Osteoblast (primary cell): ENCODE data around the gene ALOX15. TPM values are rescaled to one million over a fixed set of nuclear protein-coding genes. Genes with fewer than 3 reads are reported as not detected.

Experiments
- DNase-seq: peaks from one replicate; pipeline ENCODE4 v3.0.0; 2011; ENCODE audit warnings: low spot score, mixed read lengths; ENCODE audit not compliant: insufficient read length; ENCODE audit errors: missing footprints
- H2AFZ ChIP-seq: 2 replicates; pipeline ENCODE4 v1.6.0; 2011; ENCODE audit warnings: mild to moderate bottlenecking, low read length
- H3K27ac ChIP-seq: 2 replicates; pipeline ENCODE4 v1.5.1; 2011; ENCODE audit warnings: mild to moderate bottlenecking, low read depth, low read length, moderate library complexity
- H3K27me3 ChIP-seq: 2 replicates; pipeline ENCODE4 v1.6.0; 2012; ENCODE audit warnings: mild to moderate bottlenecking, control low read depth, inconsistent platforms, low read length, moderate library complexity; ENCODE audit not compliant: insufficient read depth
- H3K36me3 ChIP-seq: 2 replicates; pipeline ENCODE4 v1.5.1; 2011; ENCODE audit warnings: mild to moderate bottlenecking, low read length, control low read depth, moderate library complexity; ENCODE audit not compliant: insufficient read depth
- H3K4me1 ChIP-seq: 2 replicates; pipeline ENCODE4 v1.5.1; 2011; ENCODE audit warnings: mild to moderate bottlenecking, low read length, control low read depth, moderate library complexity; ENCODE audit not compliant: insufficient read depth
- H3K4me2 ChIP-seq: 2 replicates; pipeline ENCODE4 v1.6.0; 2011; ENCODE audit warnings: mild to moderate bottlenecking, low read length; ENCODE audit not compliant: insufficient read depth
- H3K4me3 ChIP-seq: fragments of 200-600 bp; sonication (generic); 3 replicates; pipeline ENCODE4 v1.5.1; 2012; ENCODE audit warnings: mild to moderate bottlenecking, low read length, inconsistent platforms; ENCODE audit not compliant: insufficient read depth
- H3K79me2 ChIP-seq: 2 replicates; pipeline ENCODE4 v1.6.0; 2012; ENCODE audit warnings: mild to moderate bottlenecking, low read length, control low read depth, inconsistent platforms; ENCODE audit not compliant: insufficient read depth
- H3K9me3 ChIP-seq: 2 replicates; pipeline ENCODE4 v1.5.1; 2011; ENCODE audit warnings: low read depth, low read length, control low read depth
- H4K20me1 ChIP-seq: 2 replicates; pipeline ENCODE4 v1.6.0; 2012; ENCODE audit warnings: mild to moderate bottlenecking, low read length, control low read depth; ENCODE audit not compliant: insufficient read depth
- total RNA-seq: library from RNA; depleted of rRNA; stranded (reverse); fragments of >200 nt; gene quantifications from 2 replicates; pipeline ENCODE4 v1.2.3, GENCODE V29; 2012
- TF ChIP-seq, protein P1 (sequence below): IDR thresholded peaks from 2 replicates; pipeline ENCODE4 v1.5.1; 2011; ENCODE audit warnings: mild to moderate bottlenecking, low read depth, low read length, moderate library complexity; ENCODE audit errors: extremely low read depth

Gene ALOX15
- total RNA-seq, 1 donor: not detected

DNA sequence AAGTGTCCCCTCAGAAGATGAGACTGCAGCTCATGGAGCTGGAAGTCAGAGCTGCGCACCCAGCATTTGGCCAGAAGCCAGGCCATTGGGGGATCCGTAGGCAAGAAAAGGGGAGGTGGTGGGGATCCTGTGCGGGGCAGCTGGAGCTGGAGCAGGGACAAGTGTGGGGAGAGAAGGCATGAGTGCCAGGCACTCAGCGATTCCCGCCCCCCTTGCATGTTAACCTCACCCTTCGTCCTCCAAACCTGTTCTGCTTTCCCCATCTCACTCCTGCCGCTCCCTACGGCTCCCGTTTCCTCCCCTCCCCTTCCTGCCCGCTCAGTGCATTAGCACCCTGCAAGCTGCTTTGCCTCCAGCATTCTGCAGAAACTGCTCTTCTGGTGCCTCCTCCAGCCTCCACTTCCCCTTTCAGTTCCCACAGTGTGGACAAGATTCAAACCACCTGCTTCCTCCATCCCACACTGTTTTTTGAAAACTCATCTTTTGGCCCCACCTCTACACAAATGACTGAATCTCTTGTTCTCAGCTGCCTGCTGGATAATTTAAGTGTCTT is 5.6 kb downstream of the ALOX15 start:
- no peaks in the 10 kb centered on the region for H3K9me3 ChIP-seq
- H3K79me2 ChIP-seq: no peaks in the 10 kb centered on the region
- no peaks in the 10 kb centered on the region for H4K20me1 ChIP-seq
- no peak overlapping the region for H3K4me2 ChIP-seq
- no peak for DNase-seq
- no peak overlapping the region for H3K27ac ChIP-seq
- H3K36me3 ChIP-seq: no peaks in the 10 kb centered on the region
- TF ChIP-seq, protein P1, sequence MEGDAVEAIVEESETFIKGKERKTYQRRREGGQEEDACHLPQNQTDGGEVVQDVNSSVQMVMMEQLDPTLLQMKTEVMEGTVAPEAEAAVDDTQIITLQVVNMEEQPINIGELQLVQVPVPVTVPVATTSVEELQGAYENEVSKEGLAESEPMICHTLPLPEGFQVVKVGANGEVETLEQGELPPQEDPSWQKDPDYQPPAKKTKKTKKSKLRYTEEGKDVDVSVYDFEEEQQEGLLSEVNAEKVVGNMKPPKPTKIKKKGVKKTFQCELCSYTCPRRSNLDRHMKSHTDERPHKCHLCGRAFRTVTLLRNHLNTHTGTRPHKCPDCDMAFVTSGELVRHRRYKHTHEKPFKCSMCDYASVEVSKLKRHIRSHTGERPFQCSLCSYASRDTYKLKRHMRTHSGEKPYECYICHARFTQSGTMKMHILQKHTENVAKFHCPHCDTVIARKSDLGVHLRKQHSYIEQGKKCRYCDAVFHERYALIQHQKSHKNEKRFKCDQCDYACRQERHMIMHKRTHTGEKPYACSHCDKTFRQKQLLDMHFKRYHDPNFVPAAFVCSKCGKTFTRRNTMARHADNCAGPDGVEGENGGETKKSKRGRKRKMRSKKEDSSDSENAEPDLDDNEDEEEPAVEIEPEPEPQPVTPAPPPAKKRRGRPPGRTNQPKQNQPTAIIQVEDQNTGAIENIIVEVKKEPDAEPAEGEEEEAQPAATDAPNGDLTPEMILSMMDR: no peak
- no peak overlapping the region for H3K4me3 ChIP-seq
- H3K4me1 ChIP-seq: no peaks in the 10 kb centered on the region
- H3K27me3 ChIP-seq: peaks cover 41% of the 10 kb centered on the region
- no peak overlapping the region for H2AFZ ChIP-seq

DNA sequence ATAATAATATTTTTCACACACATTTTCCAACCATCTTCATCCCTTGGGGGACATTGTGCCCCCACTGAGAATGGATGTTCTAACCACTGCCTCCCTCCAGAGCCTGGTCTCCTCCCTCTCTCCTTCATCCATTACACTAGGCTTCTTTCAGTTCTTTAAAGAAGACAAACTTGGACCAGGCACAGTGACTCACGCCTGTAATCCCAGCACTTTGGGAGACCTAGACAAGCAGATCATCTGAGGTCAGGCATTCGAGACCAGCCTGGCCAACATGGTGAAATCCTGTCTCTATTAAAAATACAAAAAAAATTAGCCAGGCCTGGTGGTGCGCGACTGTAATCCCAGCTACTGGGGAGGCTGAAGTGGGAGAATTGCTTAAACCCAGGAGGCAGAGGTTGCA is 6.5 kb downstream of the ALOX15 start:
- no peaks in the 10 kb centered on the region for H3K4me1 ChIP-seq
- no peaks in the 10 kb centered on the region for H3K9me3 ChIP-seq
- H3K27me3 ChIP-seq: peaks cover 38% of the 10 kb centered on the region
- no peak overlapping the region for H3K27ac ChIP-seq
- H3K79me2 ChIP-seq: no peaks in the 10 kb centered on the region
- H3K4me2 ChIP-seq: no peak overlapping the region
- TF ChIP-seq, protein P1: no peak
- H2AFZ ChIP-seq: no peak overlapping the region
- DNase-seq: no peak
- H4K20me1 ChIP-seq: no peaks in the 10 kb centered on the region
- no peaks in the 10 kb centered on the region for H3K36me3 ChIP-seq
- H3K4me3 ChIP-seq: no peak overlapping the region

DNA sequence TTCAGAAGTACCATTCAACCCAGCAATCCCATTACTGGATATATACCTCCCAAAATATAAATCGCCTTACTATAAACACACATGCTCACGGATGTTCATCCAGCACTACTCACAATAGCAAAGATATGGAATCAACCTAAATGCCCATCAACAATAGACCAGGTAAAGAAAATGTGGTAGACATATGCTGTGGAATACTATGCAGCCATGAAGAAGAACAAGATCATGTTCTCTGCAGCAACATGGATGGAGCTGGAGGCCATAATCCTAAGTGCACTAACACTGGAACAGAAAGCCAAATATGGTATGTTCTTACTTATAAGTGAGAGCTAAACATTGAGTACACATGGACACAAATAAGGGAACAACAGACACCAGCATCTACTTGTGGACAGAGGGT is 7.8 kb downstream of the ALOX15 start:
- Histone ChIP-seq H3K4me3 (no peak overlapping the region), H3K27ac (no peak overlapping the region), H3K4me2 (no peak overlapping the region), H3K36me3 (no peaks in the 10 kb centered on the region), H3K9me3 (no peaks in the 10 kb centered on the region), H3K27me3 (peaks cover 31% of the 10 kb centered on the region), H3K79me2 (no peaks in the 10 kb centered on the region), H4K20me1 (no peaks in the 10 kb centered on the region), H3K4me1 (no peaks in the 10 kb centered on the region), H2AFZ (no peak overlapping the region)
- no peak for DNase-seq
- TF ChIP-seq, protein P1: no peak

DNA sequence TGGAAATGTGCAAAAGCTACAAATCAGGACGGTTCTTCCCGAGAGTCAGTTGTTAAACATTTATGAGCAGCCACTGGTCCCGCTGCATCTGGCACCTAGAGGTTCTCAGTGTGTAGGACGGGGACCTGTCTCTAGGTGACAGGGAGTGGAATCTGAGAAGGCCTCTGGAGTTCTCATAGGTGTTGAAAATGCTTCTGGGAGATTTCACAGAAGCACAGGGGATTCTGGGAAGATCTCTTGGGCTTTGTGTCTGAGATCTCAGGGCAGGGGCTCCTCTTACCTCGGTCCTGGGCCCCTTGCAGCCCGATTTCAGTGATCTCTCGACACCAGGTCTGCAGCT is 8.9 kb downstream of the ALOX15 start:
- Histone ChIP-seq H3K79me2 (no peaks in the 10 kb centered on the region), H3K27ac (no peak overlapping the region), H4K20me1 (no peaks in the 10 kb centered on the region), H3K4me2 (no peak overlapping the region), H3K36me3 (no peaks in the 10 kb centered on the region), H3K4me1 (no peaks in the 10 kb centered on the region), H3K4me3 (no peak overlapping the region), H3K9me3 (no peaks in the 10 kb centered on the region), H3K27me3 (peaks cover 27% of the 10 kb centered on the region), H2AFZ (no peak overlapping the region)
- TF ChIP-seq, protein P1: no peak
- DNase-seq: no peak
